Heart left ventricle (tissue), 16 donors: ENCODE data around the gene REEP3. TPM values are rescaled to one million over a fixed set of nuclear protein-coding genes. Genes with fewer than 3 reads are reported as not detected.

Source experiments
- ATAC-seq, 4 donors: fragments of 200-7000 bp; cut with Tn5 transposase; one replicate each; pipeline ENCODE4 v1.9.1; 2020 to 2022; ENCODE audit warnings: moderate library complexity in 4 of 4, mild to moderate bottlenecking in 3 of 4, moderate number of reproducible peaks in 1 of 4
- DNase-seq, 5 donors: peaks; one replicate each; pipeline ENCODE4 v3.0.0-alpha.2; 2020
- H3K27ac ChIP-seq, 12 donors: fragments of 200-600 bp; sonication (generic) in 4 of 12; one replicate each; pipeline versions ENCODE4 v1.5.0 to v1.8.0; 2016 to 2022; ENCODE audit warnings: mild to moderate bottlenecking in 2 of 12
- H3K27me3 ChIP-seq, 9 donors: fragments of 200-600 bp; sonication (generic) in 2 of 9; one replicate each; pipeline versions ENCODE4 v1.5.1 to v1.8.0; 2016 to 2022; ENCODE audit warnings: mild to moderate bottlenecking in 3 of 9
- H3K36me3 ChIP-seq, 9 donors: fragments of 200-600 bp; sonication (generic) in 2 of 9; one replicate each; pipeline versions ENCODE4 v1.5.0 to v1.8.0; 2018 to 2022; ENCODE audit warnings: mild to moderate bottlenecking in 2 of 9
- H3K4me1 ChIP-seq, 12 donors: fragments of 200-600 bp; sonication (generic) in 4 of 12; one replicate each; pipeline versions ENCODE4 v1.5.0 to v1.8.0; 2016 to 2022; ENCODE audit warnings: mild to moderate bottlenecking in 3 of 12
- H3K4me3 ChIP-seq, 12 donors: fragments of 200-600 bp; sonication (generic) in 4 of 12; one replicate each; pipeline versions ENCODE4 v1.5.0 to v1.8.0; 2017 to 2022; ENCODE audit warnings: mild to moderate bottlenecking in 9 of 12, moderate library complexity in 4 of 12
- H3K9me3 ChIP-seq, 12 donors: fragments of 200-600 bp; sonication (generic) in 4 of 12; one replicate each; pipeline versions ENCODE4 v1.5.0 to v1.8.0; 2016 to 2022; ENCODE audit warnings: mild to moderate bottlenecking in 1 of 12
- CTCF ChIP-seq, 12 donors: fragments of 200-600 bp; sonication (generic) in 4 of 12; IDR thresholded peaks; one replicate each; pipeline versions ENCODE4 v1.5.0 to v1.8.0; 2018 to 2022; ENCODE audit warnings: antibody characterized with exemption in 12 of 12, mild to moderate bottlenecking in 5 of 12
- POLR2A ChIP-seq, 2 donors: fragments of 450-650 bp; IDR thresholded peaks; one replicate each; pipeline ENCODE4 v1.6.1; 2017; ENCODE audit warnings: antibody characterized with exemption in 2 of 2, mild to moderate bottlenecking in 2 of 2, moderate library complexity in 2 of 2
- WGBS, 4 donors: extraction: QIAGEN DNeasy Blood & Tissue Kit in 2 of 4; methylation state at CpG; one replicate each; pipeline versions ENCODE4 v1.1.5 to v1.1.7; 2013 to 2018; 5-methylcytosine and 5-hydroxymethylcytosine counted together
- intact Hi-C, 10 donors: fragments of 100-400 bp; cut with DNase I; formaldehyde crosslinking; loops; one replicate each; pipeline versions ENCODE4 v1.11.1 to v1.14.2; 2022
- long read RNA-seq, 3 donors: library from polyadenylated mRNA; unstranded; transcript quantifications; one replicate each; pipeline ENCODE4 v2.0.0, GENCODE V29; 2020 to 2021
- polyA plus RNA-seq, 2 donors: library from polyadenylated mRNA; stranded (reverse); fragments of 200-250 nt; gene quantifications; one replicate each; pipeline ENCODE4 v1.2.3, GENCODE V29; 2013
- total RNA-seq, 9 donors: library from RNA; depleted of rRNA in 2 of 9; stranded (reverse); fragments of >200 nt in 2 of 9; fragmentation: NEBNext Ultra II Directional in 3 of 9; extraction: Animal tissue kit (Norgen Biotek cat#: 25700) in 3 of 9; gene quantifications; one replicate each; pipeline versions ENCODE4 v1.1.0 to v1.2.4, GENCODE V29; 2016 to 2023
- donor health status: ischemic (EF 13 %, LVEDD 7.1; RV severe dilation, severe dysfunction).
- donor health status: healthy with polysubstance abuse.
- donor health status: DM: no; HTN: yes; CAD: no.
- donor health status: DM: no; HTN: no; CAD: no.
- donor health status: ischemic (EF 25% LVEDD 6.9; RV normal size, moderate dysfunction).
- donor health status: ischemic (EF 25% LVEDD 5.7; RV mildly dilated, moderate dysfunction).
- donor health status: healthy.
- donor health status: DM: yes; HTN: yes; CAD: no.
- donor health status: ischemic (EF 35%, LVEDD 5.7; RV mildly dilated, moderate dysfunction).
- donor health status: nonischemic (EF 11% LVEDD 7.7; RV severe dilation, severe dysfunction).
- donor health status: DM: yes; HTN: yes; CAD: no.
- donor health status: PGD.
- donor health status: ischemic (EF 29% LVEDD 5.4; RV normal size, mild dysfunction).
- donor health status: nonischemic (EF 23%, LVEDD 6.1; RV moderate dilation, normal function).

Gene REEP3, protein sequence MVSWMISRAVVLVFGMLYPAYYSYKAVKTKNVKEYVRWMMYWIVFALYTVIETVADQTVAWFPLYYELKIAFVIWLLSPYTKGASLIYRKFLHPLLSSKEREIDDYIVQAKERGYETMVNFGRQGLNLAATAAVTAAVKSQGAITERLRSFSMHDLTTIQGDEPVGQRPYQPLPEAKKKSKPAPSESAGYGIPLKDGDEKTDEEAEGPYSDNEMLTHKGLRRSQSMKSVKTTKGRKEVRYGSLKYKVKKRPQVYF
- total RNA-seq, result 10 to 100 TPM; 12.5 to 48.2 (median 24.9) TPM
- polyA plus RNA-seq, result 10 to 100 TPM in 1 of 2 donors, 1 to 10 TPM in 1; 9.1 to 21.9 TPM
- long read RNA-seq, donor 1, full-length matches to known transcripts, result 5 of 14 reads
- long read RNA-seq, donor 1, partial matches to known transcripts, result 3 of 14 reads
- long read RNA-seq, donor 1, other reads (novel, unspliced or antisense), result 6 of 14 reads
- long read RNA-seq, donor 2, full-length matches to known transcripts, result 2 of 11 reads
- long read RNA-seq, donor 2, partial matches to known transcripts, result 7 of 11 reads
- long read RNA-seq, donor 2, other reads (novel, unspliced or antisense), result 2 of 11 reads
- long read RNA-seq, donor 3, full-length matches to known transcripts, result 15 of 34 reads
- long read RNA-seq, donor 3, partial matches to known transcripts, result 2 of 34 reads
- long read RNA-seq, donor 3, other reads (novel, unspliced or antisense), result 17 of 34 reads

GRCh38 chr10:63520500-63521415, at the start of gene REEP3:
REEP3 (plus strand) TSS chr10:63521401; CDS start chr10:63521546, 145 bp downstream.
- 8 to 24% (median 16%) methylated on average over 24 to 52 of the region's 52 CpGs for WGBS, 4 donors
- peak; percentile 87 to 94 (median 92) for ATAC-seq
- peak within 1 kb of the TSS; percentile 97 to 99 (median 98) for H3K27ac ChIP-seq
- intact Hi-C loops, result loop anchor here in 9 of 10 donors (2.0 to 10.0 kb wide), 15 partner anchors 52 to 313 kb away; partner anchors contain the start of gene JMJD1C (in 7 of the 9)
- peaks cover 0 to 12% (median 0%) of the 10 kb centered on the region in 12 donors for H3K9me3 ChIP-seq
- TF ChIP-seq CTCF (IDR thresholded peaks at IDR 0.05) (no peak), POLR2A (IDR thresholded peaks at IDR 0.05) (no peak)
- peak; percentile 77 to 87 (median 83) for DNase-seq
- H3K36me3 ChIP-seq, result no peaks in the 10 kb centered on the region
- peak within 1 kb of the TSS; percentile 63 to 91 (median 78) for H3K4me3 ChIP-seq
- peaks cover 4 to 73% (median 58%) of the 10 kb centered on the region in 12 donors for H3K4me1 ChIP-seq
- H3K27me3 ChIP-seq, result no peaks in the 10 kb centered on the region

DNA sequence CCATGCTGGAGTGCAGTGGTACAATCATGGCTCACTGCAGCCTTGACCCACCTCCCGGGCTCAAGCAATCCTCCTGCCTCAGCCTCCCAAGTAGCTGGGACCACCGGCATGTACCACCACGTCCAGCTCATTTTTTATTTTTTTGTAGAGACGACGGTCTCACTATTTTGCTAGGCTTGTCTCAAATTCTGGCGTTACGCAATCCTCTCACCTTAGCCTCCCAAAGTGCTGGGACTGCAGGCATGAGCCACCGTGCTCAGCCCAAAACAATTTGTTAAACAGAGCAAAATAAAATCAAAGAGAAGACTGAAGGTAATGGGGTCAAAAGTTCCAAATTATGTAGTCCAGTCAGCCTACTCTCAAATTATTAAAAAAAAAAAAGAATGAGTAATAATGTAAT, 46.7 kb upstream of the REEP3 start:
- Histone ChIP-seq H3K36me3 (no peaks in the 10 kb centered on the region), H3K27me3 (no peaks in the 10 kb centered on the region), H3K4me3 (no peak overlapping the region), H3K9me3 (peaks cover 0 to 4% (median 0%) of the 10 kb centered on the region in 12 donors), H3K27ac (no peak overlapping the region), H3K4me1 (peaks cover 0 to 23% (median 8%) of the 10 kb centered on the region in 12 donors)
- WGBS, 4 donors, result 95 to 98% (median 97%) methylated on average over 8 of the region's 8 CpGs
- ATAC-seq (no peak), DNase-seq (no peak)
- intact Hi-C loops, result no loop called here
- TF ChIP-seq CTCF (IDR thresholded peaks at IDR 0.05) (no peak), POLR2A (IDR thresholded peaks at IDR 0.05) (no peak)

GRCh38 chr10:63477927-63478326, 43.3 kb upstream of the REEP3 start:
- H3K4me3 ChIP-seq, result no peak overlapping the region
- H3K4me1 ChIP-seq, result peaks cover 0 to 28% (median 11%) of the 10 kb centered on the region in 12 donors
- DNase-seq (no peak), ATAC-seq (no peak)
- TF ChIP-seq POLR2A (IDR thresholded peaks at IDR 0.05) (no peak), CTCF (IDR thresholded peaks at IDR 0.05) (no peak)
- H3K36me3 ChIP-seq, result no peaks in the 10 kb centered on the region
- H3K27me3 ChIP-seq, result no peaks in the 10 kb centered on the region
- H3K9me3 ChIP-seq, result peaks cover 0 to 4% (median 0%) of the 10 kb centered on the region in 12 donors
- intact Hi-C loops, result no loop called here
- WGBS, 4 donors, result 14 to 46% (median 36%) methylated on average over 1 of the region's 1 CpG
- H3K27ac ChIP-seq, result no peak overlapping the region
